ENCODE data around the gene PNMA8B.
"Not testable (repeated sequence)": the region's sequence is repeated elsewhere in the genome, so short reads cannot be mapped to it uniquely, and the experiment has no call there.

PNMA8B gene

GRCh38 chr19:46503848-46504453, 8.3 kb upstream of the PNMA8B start:
- TF ChIP-seq CTCF (IDR thresholded peaks at IDR 0.05; ENCODE audit: unreplicated experiment in 3 of 3): no peak
- Mint-ChIP-seq H3K36me3 (ENCODE audit: low read depth) (no peaks in the 10 kb centered on the region), H3K27me3 (ENCODE audit: low read depth) (peaks cover 9% of the 10 kb centered on the region), H3K27ac (no peak overlapping the region), H3K9me3 (no peaks in the 10 kb centered on the region), H3K4me1 (peaks cover 10% of the 10 kb centered on the region), H3K4me3 (no peak overlapping the region)

- H3K36me3 Mint-ChIP-seq (ENCODE audit: low read depth): no peaks in the 10 kb centered on the region
- no peak for TF ChIP-seq CTCF (IDR thresholded peaks at IDR 0.05; ENCODE audit: unreplicated experiment in 3 of 3)
- no peak overlapping the region for H3K27ac Mint-ChIP-seq
- H3K4me1 Mint-ChIP-seq: peaks cover 6% of the 10 kb centered on the region
- H3K9me3 Mint-ChIP-seq: no peaks in the 10 kb centered on the region
- no peak overlapping the region for H3K4me3 Mint-ChIP-seq
- peaks cover 4% of the 10 kb centered on the region for H3K27me3 Mint-ChIP-seq (ENCODE audit: low read depth)
Observed at GRCh38 chr19:46502891-46503290, 7.2 kb upstream of the PNMA8B start.

GRCh38 chr19:46499692-46500091, 4.0 kb upstream of the PNMA8B start:
- Mint-ChIP-seq H3K9me3 (no peaks in the 10 kb centered on the region), H3K4me3 (no peak overlapping the region), H3K36me3 (ENCODE audit: low read depth) (no peaks in the 10 kb centered on the region), H3K27me3 (ENCODE audit: low read depth) (peaks cover 10% of the 10 kb centered on the region), H3K4me1 (peaks cover 6% of the 10 kb centered on the region), H3K27ac (no peak overlapping the region)
- no peak for TF ChIP-seq CTCF (IDR thresholded peaks at IDR 0.05; ENCODE audit: unreplicated experiment in 3 of 3)

GRCh38 chr19:46497773-46498172, 2.1 kb upstream of the PNMA8B start:
- H3K27me3 Mint-ChIP-seq (ENCODE audit: low read depth): peaks cover 12% of the 10 kb centered on the region
- peak overlapping the region in 2 of 3 experiments; percentile 7 to 34 for H3K4me3 Mint-ChIP-seq
- no peak for TF ChIP-seq CTCF (IDR thresholded peaks at IDR 0.05; ENCODE audit: unreplicated experiment in 3 of 3)
- H3K27ac Mint-ChIP-seq: peak overlapping the region in 1 of 3 experiments; percentile 12
- H3K36me3 Mint-ChIP-seq (ENCODE audit: low read depth): no peaks in the 10 kb centered on the region
- H3K9me3 Mint-ChIP-seq: no peaks in the 10 kb centered on the region
- peaks cover 6% of the 10 kb centered on the region for H3K4me1 Mint-ChIP-seq

- H3K9me3 Mint-ChIP-seq; H3K4me1 Mint-ChIP-seq; H3K27ac Mint-ChIP-seq; H3K36me3 Mint-ChIP-seq (ENCODE audit: low read depth): not testable (repeated sequence)
- peak overlapping the region; percentile 8 to 47 (median 24) for H3K4me3 Mint-ChIP-seq
- peaks cover 12% of the 10 kb centered on the region for H3K27me3 Mint-ChIP-seq (ENCODE audit: low read depth)
Observed at GRCh38 chr19:46496886-46497285, 1.2 kb upstream of the PNMA8B start.

GRCh38 chr19:46496304-46496703, 637 bp upstream of the PNMA8B start:
- peaks cover 9% of the 10 kb centered on the region for H3K4me1 Mint-ChIP-seq
- H3K27me3 Mint-ChIP-seq (ENCODE audit: low read depth): peaks cover 14% of the 10 kb centered on the region
- no peaks in the 10 kb centered on the region for H3K9me3 Mint-ChIP-seq
- peak overlapping the region in 2 of 3 experiments; percentile 72 to 76 for H3K27ac Mint-ChIP-seq
- H3K36me3 Mint-ChIP-seq (ENCODE audit: low read depth): no peaks in the 10 kb centered on the region
- H3K4me3 Mint-ChIP-seq: peak overlapping the region; percentile 70 to 76 (median 73)
- TF ChIP-seq CTCF (IDR thresholded peaks at IDR 0.05; ENCODE audit: unreplicated experiment in 3 of 3): no peak
